GM19239 (cell line): ENCODE results near the gene GPR107.
A peak's percentile ranks its signal among the peaks of the same experiment; 100 is the strongest.

ENCODE experiments used
- DNase-seq: peaks from one replicate; pipeline ENCODE4 v3.0.0; 2011; ENCODE audit warnings: low spot score; ENCODE audit not compliant: insufficient read length
- FAIRE-seq: peaks from 2 replicates; lab custom pipeline; 2011; peaks lifted over from hg19 to GRCh38; lab: Jason Lieb, UNC

Gene GPR107

GRCh38 chr9:130126721-130127433 lies 73.2 kb downstream of the GPR107 start:
- DNase-seq (no peak), FAIRE-seq (no peak)

GRCh38 chr9:130128251-130128650 lies 74.5 kb downstream of the GPR107 start:
- FAIRE-seq: peak; percentile 93

GRCh38 chr9:130128733-130129431 lies 75.2 kb downstream of the GPR107 start:
- FAIRE-seq: peak; percentile 49
- DNase-seq: peak; percentile 48

More at GRCh38 chr9:130128251-130128650, 74.5 kb downstream of the GPR107 start:
- peak; percentile 47 for DNase-seq

- FAIRE-seq (no peak), DNase-seq (no peak)
Measured at GRCh38 chr9:130129432-130130061, 75.8 kb downstream of the GPR107 start.

GRCh38 chr9:130132746-130133145 lies 79.0 kb downstream of the GPR107 start:
- no peak for DNase-seq
- no peak for FAIRE-seq

GRCh38 chr9:130137081-130137640 lies 83.5 kb downstream of the GPR107 start:
- no peak for FAIRE-seq
- DNase-seq: no peak

- FAIRE-seq (no peak), DNase-seq (no peak)
Measured at GRCh38 chr9:130137641-130138081, 84.0 kb downstream of the GPR107 start.

- FAIRE-seq: no peak
Measured at GRCh38 chr9:130138171-130138653, 84.5 kb downstream of the GPR107 start.

GRCh38 chr9:130138791-130139190 lies 85.1 kb downstream of the GPR107 start:
- no peak for FAIRE-seq
- no peak for DNase-seq

More at GRCh38 chr9:130138171-130138653, 84.5 kb downstream of the GPR107 start:
- DNase-seq: no peak

- DNase-seq (no peak), FAIRE-seq (no peak)
Measured at GRCh38 chr9:130139251-130139650, 85.5 kb downstream of the GPR107 start.

- DNase-seq (no peak), FAIRE-seq (no peak)
Measured at GRCh38 chr9:130140706-130141105, 87.0 kb downstream of the GPR107 start.

GRCh38 chr9:130142056-130142455 lies 88.3 kb downstream of the GPR107 start:
- no peak for FAIRE-seq
- DNase-seq: no peak

GRCh38 chr9:130142641-130143040 lies 88.9 kb downstream of the GPR107 start:
- FAIRE-seq: no peak

GRCh38 chr9:130143279-130143893 lies 89.7 kb downstream of the GPR107 start:
- no peak for FAIRE-seq
- DNase-seq: no peak

More at GRCh38 chr9:130142641-130143040, 88.9 kb downstream of the GPR107 start:
- no peak for DNase-seq

GRCh38 chr9:130143958-130144366 lies 90.3 kb downstream of the GPR107 start:
- no peak for FAIRE-seq
- DNase-seq: no peak

GRCh38 chr9:130144703-130145102 lies 91.0 kb downstream of the GPR107 start:
- FAIRE-seq: no peak

GRCh38 chr9:130145658-130146057 lies 92.0 kb downstream of the GPR107 start:
- no peak for DNase-seq
- FAIRE-seq: no peak

More at GRCh38 chr9:130144703-130145102, 91.0 kb downstream of the GPR107 start:
- no peak for DNase-seq

GRCh38 chr9:130147198-130147597 lies 93.5 kb downstream of the GPR107 start:
- FAIRE-seq: no peak
- DNase-seq: no peak

GRCh38 chr9:130147910-130148309 lies 94.2 kb downstream of the GPR107 start:
- DNase-seq: no peak
- FAIRE-seq: no peak

GRCh38 chr9:130149031-130149430 lies 95.3 kb downstream of the GPR107 start:
- DNase-seq: no peak
- FAIRE-seq: no peak
